Endothelial cell of umbilical vein (primary cell): Measurements from ENCODE around the gene DLGAP4. TPM values are rescaled to one million over a fixed set of nuclear protein-coding genes. Genes with fewer than 3 reads are reported as not detected.

Experiments used
- BruUV-seq: library from RNA; stranded (reverse); fragments of 400-500 nt; replicated peaks from 2 replicates; lab custom pipeline; 2021; lab: Mats Ljungman, UMichigan
- CTCF ChIA-PET: fragments of 300-600, 350-600 bp; sonication (Branson Sonifier 250); formaldehyde crosslinking; loops from one replicate; lab custom pipeline; 2021; ENCODE audit warnings: antibody characterized with exemption, inconsistent platforms; lab: Charles Lee
- POLR2A ChIA-PET: fragments of 300-600, 350-600 bp; sonication (Branson Sonifier 250); formaldehyde crosslinking; loops from one replicate; lab custom pipeline; 2021; ENCODE audit warnings: antibody characterized with exemption, inconsistent platforms; lab: Charles Lee
- DNase-seq: peaks from one replicate; pipeline ENCODE4 v3.0.0-alpha.2; 2011; ENCODE audit warnings: low read depth, low spot score
- FAIRE-seq: peaks from 2 replicates; lab custom pipeline; 2011; peaks lifted over from hg19 to GRCh38; lab: Jason Lieb, UNC
- H2AFZ ChIP-seq: 2 replicates; pipeline ENCODE4 v1.6.0; 2012; ENCODE audit warnings: low read depth, low read length, control low read depth, inconsistent platforms
- H3K27ac ChIP-seq: 2 replicates; pipeline ENCODE4 v1.5.1; 2011; ENCODE audit warnings: low read depth, mild to moderate bottlenecking, control low read depth, low read length, moderate library complexity; ENCODE audit not compliant: insufficient read depth
- H3K27me3 ChIP-seq, 2 experiments: 2 replicates each; pipeline versions ENCODE4 v1.6.0 to v1.6.1; 2011; ENCODE audit warnings: low read length in 2 of 2, mixed read lengths in 1 of 2; ENCODE audit not compliant: control insufficient read depth in 2 of 2, insufficient read depth in 2 of 2
- H3K36me3 ChIP-seq, 2 experiments: 2 replicates in 1 of 2; 3 replicates in 1 of 2; pipeline ENCODE4 v1.5.1; 2011; ENCODE audit warnings: low read length in 2 of 2, mild to moderate bottlenecking in 1 of 2, moderate library complexity in 1 of 2; ENCODE audit not compliant: control insufficient read depth in 2 of 2, insufficient read depth in 2 of 2; ENCODE audit errors: extremely low read depth in 1 of 2
- H3K4me1 ChIP-seq: 3 replicates; pipeline ENCODE4 v1.5.1; 2011; ENCODE audit warnings: mild to moderate bottlenecking, low read length; ENCODE audit not compliant: control insufficient read depth, insufficient read depth; ENCODE audit errors: extremely low read depth
- H3K4me2 ChIP-seq: 2 replicates; pipeline ENCODE4 v1.6.1; 2011; ENCODE audit warnings: low read length, control low read depth, mixed read lengths; ENCODE audit not compliant: insufficient read depth
- H3K4me3 ChIP-seq, 3 experiments: fragments of 200-600 bp in 1 of 3; sonication (generic), shearing (Covaris generic) in 1 of 3; replicated peaks in 1 of 3; 2 replicates each; pipeline ENCODE4 v1.5.1; 2011 to 2016; ENCODE audit warnings: control low read depth in 3 of 3, low read length in 3 of 3, mild to moderate bottlenecking in 2 of 3, inconsistent platforms in 1 of 3, low read depth in 1 of 3, moderate library complexity in 1 of 3; ENCODE audit not compliant: insufficient read depth in 1 of 3
- H3K79me2 ChIP-seq: 2 replicates; pipeline ENCODE4 v1.6.0; 2012; ENCODE audit warnings: low read length, inconsistent platforms; ENCODE audit not compliant: control insufficient read depth, insufficient read depth
- H3K9ac ChIP-seq: replicated peaks from 2 replicates; pipeline ENCODE3; 2011; ENCODE audit warnings: low read length, control low read depth; ENCODE audit not compliant: insufficient read depth; ENCODE audit errors: extremely low read depth
- H3K9me1 ChIP-seq: replicated peaks from 3 replicates; pipeline ENCODE4 v1.6.0; 2011; ENCODE audit warnings: mild to moderate bottlenecking, low read length; ENCODE audit not compliant: control insufficient read depth, insufficient read depth; ENCODE audit errors: extremely low read depth
- H3K9me3 ChIP-seq: replicated peaks from 2 replicates; pipeline ENCODE4 v1.5.1; 2012; ENCODE audit warnings: low read length, inconsistent platforms; ENCODE audit not compliant: control insufficient read depth, insufficient read depth
- H4K20me1 ChIP-seq: replicated peaks from 2 replicates; pipeline ENCODE3; 2011; ENCODE audit warnings: mild to moderate bottlenecking, low read length; ENCODE audit not compliant: control insufficient read depth, insufficient read depth; ENCODE audit errors: extremely low read depth
- CTCF ChIP-seq, 2 donors: IDR thresholded peaks; 1 replicate in 1 of 2; 2 replicates in 1 of 2; pipeline ENCODE4 v1.5.1; 2011; ENCODE audit warnings: low read length in 2 of 2, mild to moderate bottlenecking in 2 of 2, moderate library complexity in 2 of 2, control low read depth in 1 of 2, inconsistent platforms in 1 of 2, low read depth in 1 of 2; ENCODE audit not compliant: insufficient read depth in 1 of 2; ENCODE audit errors: extremely low read depth in 1 of 2
- EZH2 ChIP-seq: IDR thresholded peaks from 2 replicates; pipeline ENCODE4 v1.6.1; 2012; ENCODE audit warnings: borderline replicate concordance, low read depth, mild to moderate bottlenecking, moderate library complexity, low read length, inconsistent platforms; ENCODE audit not compliant: severe bottlenecking
- FOS ChIP-seq: IDR thresholded peaks from 2 replicates; pipeline ENCODE4 v1.6.1; 2011; ENCODE audit warnings: mild to moderate bottlenecking, low read length, moderate library complexity, borderline replicate concordance; ENCODE audit not compliant: insufficient read depth
- GATA2 ChIP-seq: IDR thresholded peaks from 2 replicates; pipeline ENCODE4 v1.7.0; 2011; ENCODE audit warnings: low read depth, mild to moderate bottlenecking, moderate library complexity, mixed read lengths, low read length; ENCODE audit not compliant: insufficient read length, insufficient read depth
- JUN ChIP-seq: IDR thresholded peaks from 2 replicates; pipeline ENCODE4 v1.6.1; 2011; ENCODE audit warnings: borderline replicate concordance, low read depth; ENCODE audit not compliant: insufficient read length, insufficient read depth
- MAX ChIP-seq: IDR thresholded peaks from 2 replicates; pipeline ENCODE4 v1.6.1; 2011; ENCODE audit not compliant: insufficient read depth, insufficient read length
- MYC ChIP-seq: IDR thresholded peaks from one replicate; pipeline ENCODE4 v1.6.1; 2011; ENCODE audit warnings: mild to moderate bottlenecking, low read depth, low read length
- POLR2A ChIP-seq: IDR thresholded peaks from 2 replicates; pipeline ENCODE4 v1.6.1; 2012; ENCODE audit warnings: low read depth, mild to moderate bottlenecking, control low read depth, low read length
- POLR2AphosphoS5 ChIP-seq: IDR thresholded peaks from 2 replicates; pipeline ENCODE4 v1.6.1; 2012; ENCODE audit warnings: low read depth, mild to moderate bottlenecking, control low read depth, low read length, moderate library complexity; ENCODE audit not compliant: insufficient read depth
- dilution Hi-C: fragments of 300-500 bp; cut with MboI; formaldehyde crosslinking; loops from one replicate; pipeline ENCODE4 v1.15.0; 2019; ENCODE audit warnings: low sequenced_read_pairs; ENCODE audit not compliant: extremely low pct_ligation_motif_present
- intact Hi-C: fragments of 100-400 bp; cut with micrococcal nuclease; formaldehyde crosslinking; loops from one replicate; pipeline ENCODE4 v1.10.0; 2022
- polyA plus RNA-seq, 4 experiments: library from polyadenylated mRNA; depleted of rRNA in 3 of 4; stranded (reverse) in 3 of 4; unstranded in 1 of 4; fragments of >200 nt; gene quantifications; 2 replicates each; pipeline versions ENCODE4 v1.2.1 to v1.2.3, GENCODE V29; 2011 to 2012; ENCODE audit warnings: missing spikeins in 1 of 4
- total RNA-seq: library from RNA; stranded (reverse); gene quantifications from 2 replicates; pipeline ENCODE4 v1.2.3, GENCODE V29; 2021

DLGAP4 gene
- total and polyA plus RNA-seq, 2 donors (not counting 3 experiments of a cell fraction or from before 2014, with no cell fraction given), result 57.5 to 125 TPM

GRCh38 chr20:36478137-36478905 lies 172.2 kb downstream of the DLGAP4 start:
- no peak overlapping the region for H3K4me2 ChIP-seq
- DNase-seq, result no peak
- TF ChIP-seq FOS (no peak), POLR2AphosphoS5 (no peak), CTCF (IDR thresholded peaks at IDR 0.05; ENCODE audit: extremely low read depth in 1 of 2, insufficient read depth in 1 of 2, low read depth in 1 of 2, low read length in 2 of 2) (no peak), GATA2 (no peak), MAX (no peak), EZH2 (no peak), JUN (no peak), POLR2A (no peak), MYC (no peak)
- peaks cover 91% of the 10 kb centered on the region for H3K79me2 ChIP-seq
- dilution Hi-C loops (no loop called here), intact Hi-C loops (no loop called here)
- no peak for FAIRE-seq
- H2AFZ ChIP-seq, result no peak overlapping the region
- ChIA-PET POLR2A (no interaction called here), CTCF (interaction anchor here (1.6 kb wide), 1 partner anchor 14 kb away, joined by 11 read pairs; no protein-coding TSS in a partner anchor)
- peaks cover 12% of the 10 kb centered on the region for H3K4me1 ChIP-seq
- H3K27me3 ChIP-seq, result no peaks in the 10 kb centered on the region
- no peak overlapping the region for H3K4me3 ChIP-seq
- no peak overlapping the region for H3K9ac ChIP-seq
- BruUV-seq, result no TSS peak
- H3K36me3 ChIP-seq, result peaks cover 0 to 2% of the 10 kb centered on the region in 2 experiments
- peaks cover 5% of the 10 kb centered on the region for H4K20me1 ChIP-seq
- no peak overlapping the region for H3K27ac ChIP-seq
- no peaks in the 10 kb centered on the region for H3K9me3 ChIP-seq
- H3K9me1 ChIP-seq, result no peaks in the 10 kb centered on the region
